Uterus (tissue), 4 donors: ENCODE results near the gene POP7. TPM values are rescaled to one million over a fixed set of nuclear protein-coding genes. Genes with fewer than 3 reads are reported as not detected.
A peak's percentile ranks its signal among the peaks of the same experiment; 100 is the strongest.

ENCODE experiments used
- DNase-seq, 2 donors: peaks; one replicate each; pipeline ENCODE4 v3.0.0-alpha.2; 2019 to 2020
- H3K27ac ChIP-seq, 2 donors: fragments of 200-600 bp; sonication (generic); 1 replicate in 1 of 2; 2 replicates in 1 of 2; pipeline ENCODE4 v1.5.1; 2016 to 2018
- H3K27me3 ChIP-seq, 2 donors: fragments of 200-600 bp; sonication (generic); one replicate each; pipeline ENCODE4 v1.5.1; 2018 to 2019; ENCODE audit warnings: control low read depth in 1 of 2
- H3K36me3 ChIP-seq, 2 donors: fragments of 200-600 bp; sonication (generic); one replicate each; pipeline ENCODE4 v1.5.1; 2019; ENCODE audit warnings: control low read depth in 1 of 2
- H3K4me1 ChIP-seq, 2 donors: fragments of 200-600 bp; sonication (generic); one replicate each; pipeline ENCODE4 v1.5.1; 2018 to 2019; ENCODE audit warnings: control low read depth in 1 of 2
- H3K4me3 ChIP-seq, 2 donors: fragments of 200-600 bp; sonication (generic); 1 replicate in 1 of 2; 2 replicates in 1 of 2; pipeline ENCODE4 v1.5.1; 2018 to 2019; ENCODE audit warnings: mild to moderate bottlenecking in 1 of 2
- H3K9me3 ChIP-seq, 2 donors: fragments of 200-600 bp; sonication (generic); one replicate each; pipeline ENCODE4 v1.5.1; 2019; ENCODE audit warnings: control low read depth in 1 of 2
- POLR2A ChIP-seq, 2 donors: fragments of 450-650 bp; IDR thresholded peaks; one replicate each; pipeline ENCODE4 v1.6.1; 2016; ENCODE audit warnings: antibody characterized with exemption in 2 of 2, mild to moderate bottlenecking in 1 of 2, moderate library complexity in 1 of 2
- intact Hi-C: fragments of 100-400 bp; cut with DNase I; formaldehyde crosslinking; loops from one replicate; pipeline ENCODE4 v1.15.1; 2023; ENCODE audit warnings: low total_unique reads
- total RNA-seq, 4 donors: library from RNA; depleted of rRNA in 3 of 4; stranded (reverse); fragments of >200 nt in 3 of 4; gene quantifications; one replicate each; pipeline versions ENCODE4 v1.1.0 to v1.2.4, GENCODE V29; 2014 to 2023
- TF ChIP-seq, protein P1 (sequence below), 4 experiments: fragments of 200-600 bp in 2 of 4; fragments of 450-650 bp in 2 of 4; sonication (generic) in 2 of 4; IDR thresholded peaks; one replicate each; pipeline ENCODE4 v1.5.1; 2016 to 2019; ENCODE audit warnings: antibody characterized with exemption in 4 of 4, mild to moderate bottlenecking in 2 of 4, moderate library complexity in 1 of 4
- donor health status: DM: yes; HTN: yes; CAD: no.

Gene POP7
- total RNA-seq, 4 donors from 2014 or later = 16.4 to 53.8 (median 23.8) TPM

DNA sequence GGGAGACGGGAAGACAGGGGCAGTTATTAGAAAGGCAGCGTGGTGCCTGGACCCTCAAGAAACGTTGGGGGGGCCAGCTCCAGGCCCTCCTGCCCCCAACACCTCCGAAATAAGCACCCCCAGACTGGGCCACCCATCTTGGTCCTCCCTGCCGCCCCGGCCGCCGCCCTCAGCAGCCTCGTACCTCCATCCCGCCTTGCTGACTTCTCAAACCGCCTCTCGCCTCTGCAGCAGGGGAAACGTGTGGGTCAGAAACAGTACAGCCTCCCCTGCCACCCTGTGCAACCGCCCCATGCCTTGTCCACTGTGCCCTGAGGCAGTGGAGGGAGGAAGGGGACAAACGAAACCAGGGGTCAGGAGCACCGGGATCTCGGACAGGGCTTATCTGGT is 19.1 kb upstream of the POP7 start:
- Histone ChIP-seq H3K27ac (peak overlapping the region; percentile 19 to 45), H3K4me1 (peaks cover 12 to 28% of the 10 kb centered on the region in 2 donors), H3K4me3 (no peak overlapping the region), H3K9me3 (no peaks in the 10 kb centered on the region), H3K36me3 (no peaks in the 10 kb centered on the region), H3K27me3 (no peaks in the 10 kb centered on the region)
- intact Hi-C loops = loop anchor here (10.0 kb wide), 2 partner anchors 122 to 222 kb away; partner anchors contain the start of gene SPACDR
- no peak for DNase-seq
- TF ChIP-seq, protein P1, sequence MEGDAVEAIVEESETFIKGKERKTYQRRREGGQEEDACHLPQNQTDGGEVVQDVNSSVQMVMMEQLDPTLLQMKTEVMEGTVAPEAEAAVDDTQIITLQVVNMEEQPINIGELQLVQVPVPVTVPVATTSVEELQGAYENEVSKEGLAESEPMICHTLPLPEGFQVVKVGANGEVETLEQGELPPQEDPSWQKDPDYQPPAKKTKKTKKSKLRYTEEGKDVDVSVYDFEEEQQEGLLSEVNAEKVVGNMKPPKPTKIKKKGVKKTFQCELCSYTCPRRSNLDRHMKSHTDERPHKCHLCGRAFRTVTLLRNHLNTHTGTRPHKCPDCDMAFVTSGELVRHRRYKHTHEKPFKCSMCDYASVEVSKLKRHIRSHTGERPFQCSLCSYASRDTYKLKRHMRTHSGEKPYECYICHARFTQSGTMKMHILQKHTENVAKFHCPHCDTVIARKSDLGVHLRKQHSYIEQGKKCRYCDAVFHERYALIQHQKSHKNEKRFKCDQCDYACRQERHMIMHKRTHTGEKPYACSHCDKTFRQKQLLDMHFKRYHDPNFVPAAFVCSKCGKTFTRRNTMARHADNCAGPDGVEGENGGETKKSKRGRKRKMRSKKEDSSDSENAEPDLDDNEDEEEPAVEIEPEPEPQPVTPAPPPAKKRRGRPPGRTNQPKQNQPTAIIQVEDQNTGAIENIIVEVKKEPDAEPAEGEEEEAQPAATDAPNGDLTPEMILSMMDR (IDR thresholded peaks at IDR 0.05) = no peak
- no peak for TF ChIP-seq POLR2A (IDR thresholded peaks at IDR 0.05)

DNA sequence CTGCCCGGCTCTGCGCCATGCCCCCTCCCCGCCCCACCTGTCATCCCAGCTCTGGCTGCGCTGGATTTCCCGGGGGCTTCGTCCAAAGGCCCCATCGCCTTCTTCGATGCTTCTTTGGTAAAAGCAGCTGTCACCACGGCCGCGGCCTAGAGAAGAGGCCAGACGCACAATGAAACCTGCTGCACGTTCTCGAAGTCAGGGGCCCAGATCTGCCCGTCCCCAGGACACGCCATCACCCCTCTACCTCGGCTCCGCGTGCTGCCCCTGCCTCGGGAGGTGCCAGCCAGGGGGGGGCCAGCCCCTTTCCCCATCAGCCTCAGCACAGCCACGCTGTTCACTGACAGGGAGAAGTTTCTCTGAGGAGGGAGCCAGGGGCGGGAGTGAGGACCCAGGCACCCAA is 18.7 kb upstream of the POP7 start:
- Histone ChIP-seq H3K4me1 (peaks cover 12 to 28% of the 10 kb centered on the region in 2 donors), H3K27me3 (no peaks in the 10 kb centered on the region), H3K9me3 (no peaks in the 10 kb centered on the region), H3K36me3 (no peaks in the 10 kb centered on the region), H3K4me3 (no peak overlapping the region), H3K27ac (peak overlapping the region; percentile 19 to 45)
- no peak for DNase-seq
- intact Hi-C loops = loop anchor here (10.0 kb wide), 2 partner anchors 122 to 222 kb away; partner anchors contain the start of gene SPACDR
- TF ChIP-seq, protein P1 (IDR thresholded peaks at IDR 0.05) = no peak
- no peak for TF ChIP-seq POLR2A (IDR thresholded peaks at IDR 0.05)

DNA sequence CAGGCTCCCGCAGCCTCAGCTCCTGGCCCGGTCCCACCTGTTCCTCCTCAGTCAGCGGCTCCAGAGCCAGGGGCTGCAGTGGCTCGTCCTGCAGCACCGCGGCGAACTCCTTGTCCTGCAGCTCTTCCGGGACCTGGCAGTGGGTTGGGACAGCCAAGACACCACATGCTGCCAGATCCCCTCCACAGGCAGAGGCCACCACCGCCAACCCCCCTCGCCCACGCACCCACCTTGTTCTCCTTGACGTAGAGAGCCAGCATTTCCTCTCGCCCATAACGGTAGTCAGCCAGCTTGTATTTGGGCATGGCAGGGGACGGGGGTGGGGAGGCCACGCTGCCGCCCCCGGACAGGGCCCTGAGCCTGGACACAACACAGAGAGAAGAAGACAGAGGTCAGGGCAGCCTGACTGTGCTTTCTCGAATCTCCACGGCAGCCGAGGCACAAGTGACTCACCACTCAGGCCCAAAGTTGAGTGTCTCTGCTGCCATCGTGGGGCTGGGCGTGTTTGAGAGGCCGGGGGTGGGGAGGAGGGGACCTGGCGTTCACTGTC is 18.1 kb upstream of the POP7 start:
- Histone ChIP-seq H3K27me3 (no peaks in the 10 kb centered on the region), H3K4me3 (no peak overlapping the region), H3K9me3 (no peaks in the 10 kb centered on the region), H3K36me3 (no peaks in the 10 kb centered on the region), H3K4me1 (peaks cover 12 to 28% of the 10 kb centered on the region in 2 donors), H3K27ac (peak overlapping the region; percentile 39 to 45)
- peak in 1 of 2 donors; percentile 46 for DNase-seq
- no peak for TF ChIP-seq POLR2A (IDR thresholded peaks at IDR 0.05)
- TF ChIP-seq, protein P1 (IDR thresholded peaks at IDR 0.05) = no peak
- intact Hi-C loops = loop anchor here (10.0 kb wide), 2 partner anchors 123 to 223 kb away; partner anchors contain the start of gene SPACDR

DNA sequence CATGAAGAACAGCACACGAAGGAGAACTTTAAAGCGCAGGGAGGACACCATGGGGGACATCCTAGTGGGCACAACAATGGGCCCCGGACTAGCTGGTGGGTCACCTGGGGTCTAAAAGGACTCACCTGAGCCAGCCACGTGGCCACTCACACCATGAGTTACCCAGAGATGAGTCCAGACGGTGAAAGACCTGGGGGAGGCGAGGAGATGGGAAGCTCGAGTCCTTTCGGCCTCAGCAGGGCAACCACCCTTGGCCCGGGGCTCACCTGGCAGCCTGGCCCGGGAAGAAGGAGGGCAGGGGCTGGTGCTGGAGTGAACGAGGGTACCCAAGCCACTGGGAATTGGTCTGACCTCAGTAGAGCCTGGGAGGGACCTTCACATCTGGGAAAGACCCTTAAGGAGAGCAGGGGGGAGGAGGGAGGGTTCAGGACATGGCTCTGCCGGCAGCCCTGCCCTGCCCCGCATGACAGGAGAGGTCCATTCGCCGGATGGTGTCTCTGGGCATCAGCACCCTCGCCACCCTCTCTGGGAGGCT is 17.5 kb upstream of the POP7 start:
- Histone ChIP-seq H3K27ac (peak overlapping the region; percentile 39 to 45), H3K9me3 (no peaks in the 10 kb centered on the region), H3K36me3 (no peaks in the 10 kb centered on the region), H3K4me1 (peaks cover 12 to 28% of the 10 kb centered on the region in 2 donors), H3K27me3 (no peaks in the 10 kb centered on the region), H3K4me3 (no peak overlapping the region)
- no peak for DNase-seq
- no peak for TF ChIP-seq POLR2A (IDR thresholded peaks at IDR 0.05)
- TF ChIP-seq, protein P1 (IDR thresholded peaks at IDR 0.05) = no peak
- intact Hi-C loops = loop anchor here (10.0 kb wide), 2 partner anchors 124 to 224 kb away; partner anchors contain the start of gene SPACDR
